IPS-NIHi7 (cell line): Measurements from ENCODE around the gene PRXL2C.

Source experiments
- DNase-seq: peaks from one replicate; pipeline ENCODE4 v3.0.0; 2012; ENCODE audit warnings: mixed read lengths; ENCODE audit errors: extremely low spot score

PRXL2C gene

GRCh38 chr9:96612105-96612965 lies 42.8 kb downstream of the PRXL2C start:
- no peak for DNase-seq

GRCh38 chr9:96611302-96611701 lies 43.8 kb downstream of the PRXL2C start:
- DNase-seq = no peak

- DNase-seq = no peak
These were observed 45.4 kb downstream of the PRXL2C start for GRCh38 chr9:96609732-96610131.

- no peak for DNase-seq
These were observed 47.1 kb downstream of the PRXL2C start for GRCh38 chr9:96607971-96608370.

GRCh38 chr9:96605328-96605727 lies 49.8 kb downstream of the PRXL2C start:
- no peak for DNase-seq

- DNase-seq = no peak
These were observed 51.2 kb downstream of the PRXL2C start for GRCh38 chr9:96604004-96604319.

- DNase-seq = no peak
These were observed 51.7 kb downstream of the PRXL2C start for GRCh38 chr9:96603305-96604003.

- DNase-seq = no peak
These were observed 55.8 kb downstream of the PRXL2C start for GRCh38 chr9:96599298-96599697.

GRCh38 chr9:96596601-96597111 lies 58.5 kb downstream of the PRXL2C start:
- no peak for DNase-seq
